Gastrocnemius medialis (tissue), 4 donors: ENCODE data around the gene SLC2A14. TPM values are rescaled to one million over a fixed set of nuclear protein-coding genes. Genes with fewer than 3 reads are reported as not detected.
"Not testable (repeated sequence)": the region's sequence is repeated elsewhere in the genome, so short reads cannot be mapped to it uniquely, and the experiment has no call there.

ENCODE experiments used
- ATAC-seq, 2 donors: fragments of 150-250 bp; one replicate each; pipeline ENCODE4 v1.9.1; 2016
- DNase-seq, 2 donors: peaks; one replicate each; pipeline ENCODE4 v3.0.0-alpha.2; 2019
- H3K27ac ChIP-seq, 4 donors: fragments of 200-600 bp; sonication (generic); 1 replicate in 1 of 4; 2 replicates in 3 of 4; pipeline ENCODE4 v1.5.1; 2016 to 2018; ENCODE audit warnings: mild to moderate bottlenecking in 2 of 4, moderate library complexity in 1 of 4
- H3K27me3 ChIP-seq, 3 donors: fragments of 200-600 bp; sonication (generic) in 2 of 3; 1 replicate in 1 of 3; 2 replicates in 2 of 3; pipeline versions ENCODE4 v1.5.1 to v1.6.0; 2016 to 2019; ENCODE audit warnings: mild to moderate bottlenecking in 1 of 3, moderate library complexity in 1 of 3
- H3K36me3 ChIP-seq, 2 donors: fragments of 200-600 bp; sonication (generic) in 1 of 2; one replicate each; pipeline ENCODE4 v1.5.1; 2017 to 2018
- H3K4me1 ChIP-seq, 2 donors: fragments of 200-600 bp; sonication (generic) in 1 of 2; one replicate each; pipeline ENCODE4 v1.5.1; 2016 to 2017; ENCODE audit warnings: mild to moderate bottlenecking in 2 of 2
- H3K4me3 ChIP-seq, 4 donors: fragments of 200-600 bp; sonication (generic) in 3 of 4; 1 replicate in 1 of 4; 2 replicates in 3 of 4; pipeline ENCODE4 v1.5.1; 2016 to 2019; ENCODE audit warnings: mild to moderate bottlenecking in 2 of 4
- H3K9me3 ChIP-seq, 3 donors: fragments of 200-600 bp; sonication (generic) in 2 of 3; 1 replicate in 1 of 3; 2 replicates in 2 of 3; pipeline ENCODE4 v1.5.1; 2016 to 2019
- POLR2A ChIP-seq, 2 donors: fragments of 450-650 bp; IDR thresholded peaks; one replicate each; pipeline ENCODE4 v1.6.1; 2017; ENCODE audit warnings: antibody characterized with exemption in 2 of 2, mild to moderate bottlenecking in 2 of 2, moderate library complexity in 2 of 2
- in situ Hi-C, 4 donors: fragments of 200-750 bp; cut with MboI; loops; one replicate each; pipeline versions ENCODE4 v1.15.0 to v1.8.0; 2017; ENCODE audit warnings: low sequenced_read_pairs in 4 of 4
- intact Hi-C: fragments of 100-400 bp; cut with DNase I; formaldehyde crosslinking; loops from one replicate; pipeline ENCODE4 v1.15.1; 2023; ENCODE audit warnings: low total_unique reads
- total RNA-seq, 4 donors: library from RNA; depleted of rRNA; stranded (reverse); fragments of >200 nt; gene quantifications; one replicate each; pipeline versions ENCODE4 v1.1.0 to v1.2.3, GENCODE V29; 2016
- TF ChIP-seq, protein P1 (sequence below), 5 experiments: fragments of 450-650 bp in 3 of 5; fragments of 200-600 bp in 2 of 5; sonication (generic) in 2 of 5; IDR thresholded peaks in 4 of 5; conservative IDR thresholded peaks in 1 of 5; 1 replicate in 4 of 5; 2 replicates in 1 of 5; pipeline ENCODE4 v1.5.1; 2016 to 2019; ENCODE audit warnings: antibody characterized with exemption in 5 of 5, mild to moderate bottlenecking in 3 of 5, moderate library complexity in 3 of 5

The SLC2A14 gene
- total RNA-seq, 4 donors from 2014 or later: not detected

DNA sequence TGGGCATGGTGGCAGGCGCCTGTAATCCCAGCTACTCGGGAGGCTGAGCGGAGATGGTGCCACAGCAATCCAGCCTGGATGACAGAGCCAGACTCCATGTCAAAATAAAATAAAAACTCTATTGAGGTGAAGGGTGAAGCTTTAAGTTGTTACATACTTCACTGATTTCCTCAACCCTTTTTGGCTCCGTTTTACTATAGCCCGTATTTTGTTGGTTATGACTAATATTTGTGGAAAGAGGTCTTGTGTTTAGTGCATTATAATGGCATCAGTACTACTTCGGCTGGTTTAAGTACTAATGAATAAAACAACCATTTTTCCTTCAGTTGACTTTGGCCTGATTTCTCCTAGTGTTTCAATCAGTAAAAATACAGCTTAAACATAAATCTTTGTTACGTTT, 27.0 kb upstream of the SLC2A14 start:
- Histone ChIP-seq H3K4me3 (no peak overlapping the region), H3K27ac (no peak overlapping the region), H3K9me3 (no peaks in the 10 kb centered on the region), H3K36me3 (no peaks in the 10 kb centered on the region), H3K27me3 (no peaks in the 10 kb centered on the region), H3K4me1 (no peaks in the 10 kb centered on the region)
- TF ChIP-seq POLR2A (IDR thresholded peaks at IDR 0.05): no peak
- TF ChIP-seq, protein P1, sequence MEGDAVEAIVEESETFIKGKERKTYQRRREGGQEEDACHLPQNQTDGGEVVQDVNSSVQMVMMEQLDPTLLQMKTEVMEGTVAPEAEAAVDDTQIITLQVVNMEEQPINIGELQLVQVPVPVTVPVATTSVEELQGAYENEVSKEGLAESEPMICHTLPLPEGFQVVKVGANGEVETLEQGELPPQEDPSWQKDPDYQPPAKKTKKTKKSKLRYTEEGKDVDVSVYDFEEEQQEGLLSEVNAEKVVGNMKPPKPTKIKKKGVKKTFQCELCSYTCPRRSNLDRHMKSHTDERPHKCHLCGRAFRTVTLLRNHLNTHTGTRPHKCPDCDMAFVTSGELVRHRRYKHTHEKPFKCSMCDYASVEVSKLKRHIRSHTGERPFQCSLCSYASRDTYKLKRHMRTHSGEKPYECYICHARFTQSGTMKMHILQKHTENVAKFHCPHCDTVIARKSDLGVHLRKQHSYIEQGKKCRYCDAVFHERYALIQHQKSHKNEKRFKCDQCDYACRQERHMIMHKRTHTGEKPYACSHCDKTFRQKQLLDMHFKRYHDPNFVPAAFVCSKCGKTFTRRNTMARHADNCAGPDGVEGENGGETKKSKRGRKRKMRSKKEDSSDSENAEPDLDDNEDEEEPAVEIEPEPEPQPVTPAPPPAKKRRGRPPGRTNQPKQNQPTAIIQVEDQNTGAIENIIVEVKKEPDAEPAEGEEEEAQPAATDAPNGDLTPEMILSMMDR (IDR thresholded peaks at IDR 0.05 in 4 of 5, conservative IDR thresholded peaks at IDR 0.05 in 1 of 5): no peak
- intact Hi-C loops: no loop called here
- no peak for DNase-seq
- ATAC-seq: no peak
- in situ Hi-C loops: no loop called here

DNA sequence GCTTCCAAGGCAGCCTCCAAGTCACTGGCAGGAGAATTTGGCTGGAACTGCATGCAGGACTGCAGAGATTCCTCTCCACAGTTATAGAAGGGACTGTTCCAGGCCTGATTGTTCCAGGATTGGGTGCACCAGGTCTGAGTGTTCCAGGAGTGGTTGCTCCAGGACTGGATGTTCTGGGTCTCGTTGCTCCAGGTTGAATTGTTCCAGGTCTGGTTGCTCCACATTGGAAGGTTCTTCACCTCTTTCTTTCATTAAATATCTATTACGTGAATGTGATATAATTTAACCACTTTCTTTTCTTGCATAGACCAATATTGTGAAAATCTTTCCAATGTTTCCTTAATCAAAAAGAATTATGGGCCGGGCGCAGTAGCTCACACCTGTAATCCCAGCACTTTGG, 24.0 kb upstream of the SLC2A14 start:
- in situ Hi-C loops, intact Hi-C loops, H3K4me3 ChIP-seq, ATAC-seq, H3K27me3 ChIP-seq, H3K4me1 ChIP-seq, H3K36me3 ChIP-seq, H3K27ac ChIP-seq, DNase-seq, H3K9me3 ChIP-seq: not testable (repeated sequence)

DNA sequence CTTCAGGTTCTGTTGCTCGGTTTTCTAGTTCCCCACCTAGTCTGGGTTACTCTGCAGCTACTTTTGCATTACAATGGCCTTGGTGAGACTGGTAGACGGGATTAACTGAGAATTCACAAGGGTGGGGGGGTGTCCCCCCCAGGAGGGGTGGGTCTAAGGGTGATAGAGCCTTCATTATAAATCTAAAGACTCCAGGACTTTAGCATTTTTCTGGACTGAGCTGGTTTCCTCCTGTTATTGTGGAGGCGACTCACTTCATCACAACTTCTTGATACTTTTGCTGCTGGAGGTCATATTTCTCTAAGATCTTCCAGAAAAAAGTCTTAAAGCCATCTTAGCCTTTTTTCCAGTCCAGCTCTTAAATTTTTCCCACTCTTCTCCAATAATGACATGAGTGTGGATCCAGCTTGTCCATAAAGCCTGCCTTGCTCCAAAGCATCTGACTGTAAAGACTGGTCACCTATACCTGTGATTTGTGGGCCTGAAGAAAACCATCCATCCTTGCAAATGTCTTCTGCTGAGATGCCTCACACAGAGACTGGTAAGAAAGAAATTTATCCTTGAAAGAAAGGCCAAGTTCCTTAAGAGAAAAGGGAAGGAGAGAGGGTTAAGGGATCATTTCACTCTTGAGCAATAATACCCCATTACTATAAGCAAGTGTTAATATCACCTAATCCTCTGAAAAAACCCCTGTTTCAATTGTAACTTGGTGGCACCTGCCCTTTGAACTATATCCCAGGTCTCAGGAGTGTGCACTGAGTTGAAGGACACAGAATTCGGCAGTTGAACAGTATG, 19.7 kb upstream of the SLC2A14 start:
- H3K4me1 ChIP-seq: no peaks in the 10 kb centered on the region
- no peak overlapping the region for H3K27ac ChIP-seq
- H3K4me3 ChIP-seq: no peak overlapping the region
- intact Hi-C loops (no loop called here), in situ Hi-C loops (no loop called here)
- ATAC-seq: no peak
- no peak for DNase-seq
- no peaks in the 10 kb centered on the region for H3K27me3 ChIP-seq
- H3K36me3 ChIP-seq: no peaks in the 10 kb centered on the region
- no peaks in the 10 kb centered on the region for H3K9me3 ChIP-seq
- no peak for TF ChIP-seq POLR2A (IDR thresholded peaks at IDR 0.05)
- TF ChIP-seq, protein P1 (IDR thresholded peaks at IDR 0.05 in 4 of 5, conservative IDR thresholded peaks at IDR 0.05 in 1 of 5): no peak

DNA sequence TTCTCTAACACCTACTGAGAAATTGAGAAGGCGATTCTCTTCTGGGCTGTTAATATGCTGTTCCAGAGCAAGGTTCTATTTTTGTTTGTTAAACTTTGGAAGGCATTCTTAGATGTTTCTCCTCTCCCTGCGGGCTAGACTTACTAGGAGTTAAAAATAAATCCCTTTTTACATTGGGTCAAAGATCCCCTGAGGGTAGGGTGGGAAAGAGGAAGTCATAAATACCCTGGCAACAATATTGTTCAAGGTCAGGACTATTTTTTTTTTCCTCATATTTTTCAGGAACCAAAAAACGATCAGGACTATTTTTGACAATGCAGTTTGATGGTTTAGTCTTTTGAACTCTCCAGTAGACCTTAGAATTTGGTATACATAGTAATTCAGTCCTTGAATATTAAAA, 12.0 kb upstream of the SLC2A14 start:
- H3K36me3 ChIP-seq: no peaks in the 10 kb centered on the region
- intact Hi-C loops: no loop called here
- H3K4me3 ChIP-seq: no peak overlapping the region
- H3K27ac ChIP-seq: no peak overlapping the region
- no peak for TF ChIP-seq POLR2A (IDR thresholded peaks at IDR 0.05)
- TF ChIP-seq, protein P1 (IDR thresholded peaks at IDR 0.05 in 4 of 5, conservative IDR thresholded peaks at IDR 0.05 in 1 of 5): no peak
- in situ Hi-C loops: no loop called here
- H3K4me1 ChIP-seq: no peaks in the 10 kb centered on the region
- H3K9me3 ChIP-seq: no peaks in the 10 kb centered on the region
- DNase-seq (no peak), ATAC-seq (no peak)
- H3K27me3 ChIP-seq: no peaks in the 10 kb centered on the region

DNA sequence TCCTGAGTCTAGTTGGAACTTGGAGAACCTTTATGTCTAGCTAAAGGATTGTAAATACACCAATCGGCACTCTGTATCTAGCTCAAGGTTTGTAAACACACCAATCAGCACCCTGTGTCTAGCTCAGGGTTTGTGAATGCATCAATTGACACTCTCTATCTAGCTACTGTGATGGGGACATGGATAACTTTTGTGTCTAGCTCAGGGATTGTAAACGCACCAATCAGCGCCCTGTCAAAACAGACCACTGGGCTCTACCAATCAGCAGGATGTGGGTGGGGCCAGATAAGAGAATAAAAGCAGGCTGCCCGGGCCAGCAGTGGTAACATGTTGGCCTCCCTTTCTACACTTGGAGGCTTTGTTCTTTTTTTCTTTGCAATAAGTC, 9.0 kb upstream of the SLC2A14 start:
- H3K27ac ChIP-seq, H3K27me3 ChIP-seq, ATAC-seq, H3K9me3 ChIP-seq, in situ Hi-C loops, DNase-seq, intact Hi-C loops, H3K36me3 ChIP-seq, H3K4me3 ChIP-seq, H3K4me1 ChIP-seq: not testable (repeated sequence)

DNA sequence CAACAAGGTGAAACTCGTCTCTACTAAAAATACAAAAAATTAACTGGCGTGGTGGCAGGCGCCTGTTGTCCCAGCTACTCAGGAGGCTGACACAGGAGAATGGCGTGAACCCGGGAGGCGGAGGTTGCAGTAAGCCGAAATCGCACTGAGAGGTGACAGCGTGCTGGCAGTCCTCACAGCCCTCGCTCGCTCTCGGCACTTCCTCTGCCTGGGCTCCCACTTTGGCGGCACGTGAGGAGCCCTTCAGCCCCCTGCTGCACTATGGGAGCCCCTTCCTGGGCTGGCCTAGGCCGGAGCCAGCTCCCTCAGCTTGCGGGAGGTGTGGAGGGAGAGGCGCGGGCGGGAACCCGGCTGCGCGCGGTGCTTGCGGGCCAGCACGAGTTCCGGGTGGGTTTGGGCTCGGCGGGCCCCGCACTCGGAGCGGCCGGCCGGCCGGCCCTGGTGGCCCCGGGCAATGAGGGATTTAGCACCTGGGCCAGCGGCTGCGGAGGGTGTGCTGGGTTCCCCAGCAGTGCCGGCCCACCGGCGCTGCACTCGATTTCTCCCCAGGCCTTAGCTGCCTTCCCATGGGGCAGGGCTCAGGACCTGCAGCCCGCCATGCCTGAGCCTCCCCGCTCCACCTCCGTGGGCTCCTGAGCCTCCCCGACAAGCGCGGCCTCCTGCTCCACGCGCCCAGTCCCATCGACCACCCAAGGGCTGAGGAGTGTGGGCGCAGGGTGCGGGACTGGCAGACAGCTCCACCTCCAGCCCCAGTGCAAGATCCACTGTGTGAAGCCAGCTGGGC, 8.4 kb upstream of the SLC2A14 start:
- intact Hi-C loops, H3K27ac ChIP-seq: not testable (repeated sequence)

More for the DNA sequence above, 8.4 kb upstream of the SLC2A14 start:
- H3K4me3 ChIP-seq, DNase-seq, H3K4me1 ChIP-seq, H3K36me3 ChIP-seq, ATAC-seq, in situ Hi-C loops, H3K27me3 ChIP-seq, H3K9me3 ChIP-seq: not testable (repeated sequence)
